NB4 (cell line): ENCODE data around the gene CDSN.

Experiments used
- MYC ChIP-seq: IDR thresholded peaks from 2 replicates; pipeline ENCODE4 v1.6.1; 2011; ENCODE audit warnings: low read depth, low read length
- POLR2A ChIP-seq: IDR thresholded peaks from 2 replicates; pipeline ENCODE4 v1.6.1; 2011; ENCODE audit warnings: mild to moderate bottlenecking; ENCODE audit not compliant: insufficient read length; ENCODE audit errors: extremely low read depth
- TF ChIP-seq, protein P1 (sequence below): IDR thresholded peaks from one replicate; pipeline ENCODE4 v1.5.1; 2012; ENCODE audit warnings: low read depth, low read length

DNA sequence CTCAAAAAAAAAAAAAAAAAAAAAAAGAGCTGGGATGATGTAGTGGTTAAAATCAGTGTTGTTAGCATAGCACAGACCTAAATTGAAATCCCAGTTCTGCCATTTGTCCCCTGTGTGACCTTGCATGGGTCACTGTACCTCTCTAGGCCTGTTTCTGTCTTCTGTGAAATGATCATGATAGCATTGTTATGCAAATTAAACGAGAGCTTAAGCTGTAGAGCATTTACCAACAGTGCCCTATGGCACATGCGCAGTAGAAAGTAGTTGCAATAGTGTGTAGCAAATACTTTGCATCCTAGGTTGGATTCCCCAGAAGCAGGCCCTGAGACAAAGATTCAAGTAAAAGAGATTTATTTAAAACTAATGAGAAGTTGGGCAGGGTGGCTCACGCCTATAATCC lies 11.3 kb upstream of the CDSN start:
- TF ChIP-seq, protein P1, sequence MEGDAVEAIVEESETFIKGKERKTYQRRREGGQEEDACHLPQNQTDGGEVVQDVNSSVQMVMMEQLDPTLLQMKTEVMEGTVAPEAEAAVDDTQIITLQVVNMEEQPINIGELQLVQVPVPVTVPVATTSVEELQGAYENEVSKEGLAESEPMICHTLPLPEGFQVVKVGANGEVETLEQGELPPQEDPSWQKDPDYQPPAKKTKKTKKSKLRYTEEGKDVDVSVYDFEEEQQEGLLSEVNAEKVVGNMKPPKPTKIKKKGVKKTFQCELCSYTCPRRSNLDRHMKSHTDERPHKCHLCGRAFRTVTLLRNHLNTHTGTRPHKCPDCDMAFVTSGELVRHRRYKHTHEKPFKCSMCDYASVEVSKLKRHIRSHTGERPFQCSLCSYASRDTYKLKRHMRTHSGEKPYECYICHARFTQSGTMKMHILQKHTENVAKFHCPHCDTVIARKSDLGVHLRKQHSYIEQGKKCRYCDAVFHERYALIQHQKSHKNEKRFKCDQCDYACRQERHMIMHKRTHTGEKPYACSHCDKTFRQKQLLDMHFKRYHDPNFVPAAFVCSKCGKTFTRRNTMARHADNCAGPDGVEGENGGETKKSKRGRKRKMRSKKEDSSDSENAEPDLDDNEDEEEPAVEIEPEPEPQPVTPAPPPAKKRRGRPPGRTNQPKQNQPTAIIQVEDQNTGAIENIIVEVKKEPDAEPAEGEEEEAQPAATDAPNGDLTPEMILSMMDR: no peak
- no peak for TF ChIP-seq POLR2A
- no peak for TF ChIP-seq MYC
